ENCODE measurements around the gene HOMEZ.
"Not testable (repeated sequence)": the region's sequence is repeated elsewhere in the genome, so short reads cannot be mapped to it uniquely, and the experiment has no call there.

HOMEZ gene

DNA sequence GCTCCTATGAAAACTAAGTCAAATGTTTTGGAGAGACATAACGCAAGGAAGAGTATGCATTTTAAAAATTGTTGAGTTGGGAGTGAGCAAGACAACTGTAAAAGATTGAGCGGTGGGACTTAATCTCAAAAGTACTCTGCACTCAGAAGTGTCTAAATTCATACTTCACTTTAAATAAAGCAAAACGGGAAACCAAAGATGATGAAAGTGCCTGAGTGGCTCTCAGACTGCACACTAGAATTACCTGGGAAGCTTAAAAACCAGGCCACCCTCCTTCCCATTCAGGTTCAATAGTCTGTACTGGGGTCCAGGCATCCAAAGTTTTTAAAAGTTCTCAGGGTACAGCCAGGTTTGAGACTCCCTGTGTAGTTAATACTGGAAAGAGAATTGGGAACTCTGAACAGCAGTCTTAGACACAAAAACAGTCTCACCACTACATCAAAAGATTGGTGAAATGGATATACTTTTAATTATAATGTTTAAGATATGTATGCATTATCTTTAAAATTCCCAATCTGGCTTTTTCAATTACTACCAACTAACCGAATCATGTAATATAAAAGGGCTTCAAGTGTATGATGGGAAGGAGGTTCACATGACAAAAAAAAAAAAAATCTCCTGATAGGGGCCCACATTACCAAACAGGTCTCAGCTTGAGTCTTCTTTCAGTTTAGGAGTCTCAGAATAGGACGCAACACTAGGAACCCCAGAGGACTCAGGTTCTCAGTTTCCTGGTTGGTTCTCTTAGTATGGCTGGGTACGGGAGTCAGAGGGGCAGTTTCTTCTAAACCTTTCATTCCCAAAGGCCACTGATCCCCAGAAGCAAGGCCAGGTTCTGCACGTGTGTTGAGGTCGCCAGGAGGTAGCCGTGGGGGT is 1.0 kb downstream of the HOMEZ start:
- DNase-seq (ENCODE audit: low read depth, low spot score), result no peak

GRCh38 chr14:23281247-23281646 is 4.7 kb downstream of the HOMEZ start:
- no peak for DNase-seq (ENCODE audit: low read depth, low spot score)

- not testable (repeated sequence) for DNase-seq (ENCODE audit: low read depth, low spot score)
Measured at GRCh38 chr14:23277928-23278327, 8.0 kb downstream of the HOMEZ start.

GRCh38 chr14:23277189-23277588 is 8.7 kb downstream of the HOMEZ start:
- DNase-seq (ENCODE audit: low read depth, low spot score), result no peak

GRCh38 chr14:23275412-23275811 is 10.5 kb downstream of the HOMEZ start:
- DNase-seq (ENCODE audit: low read depth, low spot score), result no peak

DNA sequence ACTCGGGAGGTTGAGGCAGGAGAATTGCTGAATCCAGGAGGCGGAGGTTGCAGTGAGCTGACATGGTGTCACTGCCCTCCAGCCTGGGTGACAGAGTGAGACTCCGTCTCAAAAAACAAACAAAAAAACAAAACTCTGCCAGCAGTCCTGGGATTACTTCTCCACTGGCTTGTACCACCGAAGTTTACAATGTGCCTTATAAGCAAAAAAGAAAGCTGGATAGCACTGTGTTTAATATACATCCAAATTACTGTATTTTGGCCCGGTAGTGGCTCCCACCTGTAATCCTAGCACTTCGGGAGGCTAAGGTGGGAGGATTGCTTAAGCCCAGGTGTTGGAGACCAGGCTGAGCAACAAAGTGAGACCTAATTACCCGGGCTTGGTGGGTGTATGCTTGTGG is 16.7 kb downstream of the HOMEZ start:
- DNase-seq (ENCODE audit: low read depth, low spot score), result no peak

GRCh38 chr14:23260849-23261248 is 25.1 kb downstream of the HOMEZ start:
- not testable (repeated sequence) for DNase-seq (ENCODE audit: low read depth, low spot score)

- DNase-seq (ENCODE audit: low read depth, low spot score), result no peak
Measured at GRCh38 chr14:23259426-23259825, 26.5 kb downstream of the HOMEZ start.

DNA sequence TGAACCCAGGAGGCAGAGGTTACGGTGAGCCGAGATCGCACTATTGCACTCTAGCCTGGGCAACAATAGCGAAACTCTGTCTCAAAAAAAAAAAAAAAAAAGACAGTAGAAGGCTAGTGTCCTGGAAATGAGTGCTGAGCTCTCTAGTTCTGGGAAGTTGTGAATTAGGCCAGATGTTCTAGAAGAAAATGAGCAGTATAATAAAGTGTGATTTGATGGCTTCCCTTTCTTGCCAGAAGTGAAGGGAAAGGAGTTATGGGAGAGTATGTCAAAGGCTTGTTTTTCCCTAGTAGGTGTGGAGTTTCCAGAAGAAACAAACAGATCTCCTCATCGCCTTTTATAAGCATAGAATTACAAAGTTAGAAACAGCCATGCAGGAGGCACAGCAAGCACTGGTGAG is 27.7 kb downstream of the HOMEZ start:
- DNase-seq (ENCODE audit: low read depth, low spot score), result no peak

- DNase-seq (ENCODE audit: low read depth, low spot score), result peak; percentile 79
Measured at GRCh38 chr14:23252420-23253333, 33.3 kb downstream of the HOMEZ start.

DNA sequence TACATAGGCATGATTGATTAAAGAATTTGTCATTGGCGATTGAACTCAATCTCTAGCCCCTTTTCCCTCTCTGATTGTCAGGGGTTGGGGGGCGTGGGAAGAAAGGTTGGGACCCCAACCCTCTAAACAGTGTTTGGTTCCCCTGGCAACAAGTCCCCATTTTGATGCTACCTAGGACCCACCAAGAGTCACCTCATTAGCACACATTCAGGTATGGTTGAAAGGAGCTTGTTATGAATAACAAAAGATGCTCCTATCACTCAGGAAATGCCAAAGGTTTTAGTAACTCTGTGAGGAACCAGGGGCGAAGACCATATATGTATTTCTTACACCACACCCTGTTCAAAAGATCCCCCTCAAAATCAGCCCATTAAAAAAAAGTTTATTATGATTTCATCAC is 33.9 kb downstream of the HOMEZ start:
- DNase-seq (ENCODE audit: low read depth, low spot score), result peak; percentile 87

- no peak for DNase-seq (ENCODE audit: low read depth, low spot score)
Measured at GRCh38 chr14:23249824-23250223, 36.1 kb downstream of the HOMEZ start.

GRCh38 chr14:23248601-23249000 is 37.3 kb downstream of the HOMEZ start:
- no peak for DNase-seq (ENCODE audit: low read depth, low spot score)

GRCh38 chr14:23245282-23245681 is 40.6 kb downstream of the HOMEZ start:
- DNase-seq (ENCODE audit: low read depth, low spot score), result no peak

DNA sequence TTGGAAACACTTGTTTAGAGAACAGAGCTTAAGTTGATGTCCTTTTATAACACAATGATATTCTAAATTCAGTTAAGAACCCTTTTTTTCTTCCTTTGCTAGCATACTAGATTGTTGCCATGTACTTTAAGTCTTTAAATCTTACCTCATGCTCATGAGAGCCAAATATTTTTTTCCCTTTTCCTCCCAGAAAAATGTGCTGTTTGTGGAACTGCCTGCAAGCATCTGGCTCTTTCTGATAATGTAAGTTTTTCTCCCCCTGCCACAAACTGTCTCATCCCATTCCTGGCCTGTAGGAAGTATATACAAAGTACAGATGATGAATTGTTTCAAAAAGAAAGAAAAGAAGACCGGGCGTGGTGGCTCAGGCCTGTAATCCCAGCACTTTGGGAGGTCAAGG is 42.9 kb downstream of the HOMEZ start:
- DNase-seq (ENCODE audit: low read depth, low spot score), result no peak

- DNase-seq (ENCODE audit: low read depth, low spot score), result no peak
Measured at GRCh38 chr14:23242076-23242475, 43.9 kb downstream of the HOMEZ start.

DNA sequence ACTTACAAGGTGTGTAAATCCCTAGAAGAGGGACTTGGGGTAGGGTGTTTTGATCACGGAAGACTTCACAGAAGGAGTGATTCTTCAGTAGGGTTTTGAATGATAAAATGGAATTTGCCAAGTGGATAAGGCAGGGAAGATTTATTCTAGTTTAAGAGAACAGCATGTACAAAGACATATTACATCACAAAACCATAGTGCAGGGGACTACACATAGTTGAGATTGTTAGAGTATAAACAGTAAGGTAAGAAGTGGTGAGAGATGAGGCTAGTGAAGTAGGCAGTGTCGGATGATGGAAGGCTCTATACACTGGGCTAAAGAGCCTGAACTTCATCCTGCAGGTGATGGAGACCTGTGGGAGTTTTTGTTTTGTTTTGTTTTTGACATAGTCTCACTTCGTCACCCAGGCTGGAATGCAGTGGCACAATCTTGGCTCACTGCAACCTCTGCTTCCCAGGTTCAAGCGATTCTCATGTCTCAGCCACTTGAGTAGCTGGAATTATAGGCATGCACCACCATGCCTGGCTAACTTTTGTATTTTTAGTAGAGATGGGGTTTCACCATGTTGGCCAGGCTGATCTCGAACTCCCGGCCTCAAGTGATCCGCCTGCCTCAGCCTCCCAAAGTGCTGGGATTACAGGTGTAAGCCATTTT is 44.7 kb downstream of the HOMEZ start:
- DNase-seq (ENCODE audit: low read depth, low spot score), result not testable (repeated sequence)

GRCh38 chr14:23240661-23241060 is 45.3 kb downstream of the HOMEZ start:
- DNase-seq (ENCODE audit: low read depth, low spot score), result no peak

- no peak for DNase-seq (ENCODE audit: low read depth, low spot score)
Measured at GRCh38 chr14:23237772-23238594, 47.9 kb downstream of the HOMEZ start, which contains the start of gene RNF212B. Gene RNF212B (plus strand): TSS chr14:23237936. CDS start chr14:23240346, 2,410 bp downstream.

- DNase-seq (ENCODE audit: low read depth, low spot score), result not testable (repeated sequence)
Measured at GRCh38 chr14:23232241-23232808, 53.6 kb downstream of the HOMEZ start.

DNA sequence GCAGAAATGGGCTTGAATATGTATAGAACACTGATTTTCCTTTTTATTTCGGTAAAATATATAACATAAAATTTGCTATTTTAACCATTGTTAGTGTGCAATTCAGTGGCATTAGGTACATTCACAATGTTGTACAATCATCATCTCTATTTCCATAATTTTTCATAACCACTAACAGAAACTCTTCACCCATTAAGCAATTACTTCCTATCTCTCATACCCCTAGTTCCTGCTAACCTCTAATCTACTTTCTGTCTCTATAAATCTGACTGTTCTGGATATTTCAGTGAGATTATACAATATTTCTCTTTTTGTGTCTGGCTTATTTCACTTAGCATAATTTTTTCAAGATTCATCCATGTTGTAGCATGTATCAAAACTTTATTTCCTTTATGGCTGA is 57.1 kb downstream of the HOMEZ start:
- no peak for DNase-seq (ENCODE audit: low read depth, low spot score)

All from iPS DF 19.7 (cell line).